Inferior parietal cortex (tissue), 1 donor: ENCODE results near the gene VAV3.
"Not testable (repeated sequence)": the region's sequence is repeated elsewhere in the genome, so short reads cannot be mapped to it uniquely, and the experiment has no call there.

Experiments used
- DNase-seq: peaks from one replicate; pipeline ENCODE4 v3.0.0-alpha.2; 2016; ENCODE audit errors: extremely low spot score

Gene VAV3

DNA sequence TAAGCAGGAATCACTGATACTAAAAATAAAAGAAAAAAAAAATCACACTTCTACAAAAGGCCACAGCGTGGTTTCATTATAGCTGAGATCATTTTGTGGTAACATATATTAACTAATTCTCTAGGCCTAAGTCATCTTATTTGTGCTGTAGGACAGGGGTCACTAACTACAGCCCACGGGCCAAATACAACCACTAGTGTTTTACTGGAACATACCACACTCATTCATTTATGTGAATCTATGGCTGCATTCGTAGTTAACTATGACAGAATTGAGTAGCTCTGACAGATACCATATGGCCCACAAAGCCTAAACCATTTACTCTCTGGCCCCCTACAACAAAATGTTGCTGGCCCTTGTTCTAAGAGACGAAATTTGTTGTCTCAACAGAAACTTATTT lies 224.4 kb downstream of the VAV3 start:
- DNase-seq = no peak

DNA sequence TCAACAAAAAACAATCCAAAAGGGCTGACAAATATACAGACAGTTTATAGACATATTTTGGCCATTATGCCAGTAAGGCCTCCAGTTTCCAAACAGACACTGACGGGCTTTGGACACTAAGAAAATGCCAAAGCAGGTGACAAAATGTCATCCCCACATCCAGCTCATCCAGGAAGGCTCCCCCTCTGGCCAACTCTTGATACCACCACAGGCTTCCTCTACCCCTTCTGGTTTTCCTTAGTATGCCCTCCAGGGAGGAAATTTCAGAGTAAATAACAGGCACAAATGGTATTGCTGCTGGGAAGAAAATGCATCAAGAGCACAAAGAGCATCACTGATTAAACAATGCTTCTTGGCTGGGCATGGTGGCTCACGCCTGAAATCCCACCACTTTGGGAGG lies 225.3 kb downstream of the VAV3 start:
- no peak for DNase-seq

DNA sequence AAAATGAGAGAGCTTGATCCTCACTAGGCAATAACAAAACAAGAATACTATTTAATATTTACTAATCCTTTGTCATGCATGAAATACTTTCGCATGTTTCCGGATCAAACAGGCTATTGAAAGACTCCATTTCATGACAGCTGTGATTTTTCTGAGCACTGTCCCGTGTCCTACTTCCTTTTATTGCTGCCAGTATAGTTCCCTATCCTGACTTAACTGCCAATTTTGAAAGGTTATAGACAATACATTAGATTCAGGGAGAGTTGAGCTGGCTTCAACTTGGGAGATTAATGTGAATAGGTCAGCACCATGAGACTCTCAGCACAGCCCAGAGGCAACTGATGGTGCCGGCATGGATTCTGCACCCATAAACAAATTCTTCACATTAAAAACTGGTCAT lies 225.8 kb downstream of the VAV3 start:
- DNase-seq = no peak

DNA sequence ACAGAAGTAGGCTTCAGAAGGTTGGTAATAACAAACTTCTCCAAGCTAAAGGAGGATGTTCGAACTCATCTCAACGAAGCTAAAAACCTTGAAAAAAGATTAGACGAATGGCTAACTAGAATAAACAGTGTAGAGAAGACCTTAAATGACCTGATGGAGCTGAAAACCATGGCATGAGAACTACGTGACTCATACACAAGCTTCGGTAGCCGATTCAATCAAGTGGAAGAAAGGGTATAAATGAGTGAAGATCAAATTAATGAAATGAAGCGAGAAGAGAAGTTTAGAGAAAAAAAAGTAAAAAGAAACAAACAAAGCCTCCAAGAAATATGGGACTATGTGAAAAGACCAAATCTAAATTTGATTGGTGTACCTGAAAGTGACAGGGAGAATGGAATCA lies 231.6 kb downstream of the VAV3 start:
- not testable (repeated sequence) for DNase-seq

DNA sequence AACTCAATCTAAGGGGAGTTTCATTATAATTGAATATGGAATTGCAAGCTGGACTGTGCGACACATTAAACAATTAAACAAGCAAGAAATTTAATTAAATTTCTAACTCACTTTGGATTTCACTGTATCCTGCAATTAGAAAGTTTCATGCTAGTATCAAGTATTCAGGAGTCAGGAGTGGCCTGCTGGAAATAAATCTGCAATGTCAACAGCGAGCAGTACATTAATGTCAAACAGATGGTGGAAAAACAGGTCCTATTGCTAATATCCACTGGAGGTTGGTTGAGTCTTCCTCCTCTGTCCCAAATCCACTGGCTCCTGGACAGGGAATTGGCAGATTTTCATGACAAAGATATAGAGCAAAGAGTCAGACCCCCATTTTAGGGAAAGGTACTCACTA lies 237.1 kb downstream of the VAV3 start:
- DNase-seq = no peak

DNA sequence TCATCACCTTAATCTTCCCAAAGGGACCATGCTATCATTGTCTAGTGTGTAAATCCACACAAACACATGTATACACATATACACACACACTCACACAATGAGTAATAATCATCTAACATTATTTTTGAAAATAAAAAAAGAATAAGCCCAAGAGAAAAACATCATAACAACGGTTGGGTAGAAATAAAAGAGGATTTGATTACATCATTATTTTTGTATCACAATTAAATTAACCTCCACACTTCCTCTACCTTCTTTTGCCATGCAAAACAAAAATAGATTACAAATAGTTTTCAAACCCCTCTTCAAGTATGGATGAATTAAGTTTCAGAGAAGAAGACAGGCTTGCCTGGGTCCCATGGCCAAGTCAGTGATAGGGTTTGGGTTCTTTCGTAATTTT lies 238.1 kb downstream of the VAV3 start:
- no peak for DNase-seq

DNA sequence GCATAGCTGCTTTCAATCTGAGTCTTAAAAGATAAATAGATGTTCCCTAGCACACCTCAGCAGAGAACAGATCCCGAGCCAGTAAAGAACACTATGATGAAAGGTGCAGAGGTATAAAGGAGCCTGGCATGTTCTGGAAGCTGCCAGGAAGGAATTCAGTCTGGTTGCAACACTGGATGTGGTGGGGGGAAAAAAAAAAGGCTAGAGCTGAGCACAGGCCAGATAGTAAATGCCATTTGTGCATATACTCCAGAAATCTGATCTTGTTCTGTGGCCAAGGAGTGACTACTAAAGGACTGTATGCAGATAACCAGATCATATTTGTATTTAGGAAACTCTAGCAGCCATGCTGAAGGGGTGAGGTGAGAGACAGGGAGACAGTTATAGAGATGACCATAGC lies 240.3 kb downstream of the VAV3 start:
- DNase-seq = no peak

DNA sequence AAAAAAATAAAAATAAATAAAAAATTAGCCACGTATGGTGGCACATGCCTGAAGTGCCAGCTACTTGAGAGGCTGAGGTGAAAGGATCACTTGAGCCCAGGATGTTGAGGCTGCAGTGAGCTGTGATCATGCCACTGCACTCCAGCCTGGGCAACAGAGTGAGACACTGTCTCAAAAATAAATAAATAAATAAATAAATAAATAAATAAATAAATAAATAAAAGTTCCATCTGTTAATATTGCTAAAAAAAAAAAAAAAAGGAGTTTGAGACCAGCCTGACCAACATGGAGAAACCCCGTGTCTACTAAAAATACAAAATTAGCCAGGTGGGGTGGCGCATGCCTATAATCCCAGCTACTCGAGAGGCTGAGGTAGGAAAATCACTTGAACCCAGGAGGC lies 244.8 kb downstream of the VAV3 start:
- not testable (repeated sequence) for DNase-seq

DNA sequence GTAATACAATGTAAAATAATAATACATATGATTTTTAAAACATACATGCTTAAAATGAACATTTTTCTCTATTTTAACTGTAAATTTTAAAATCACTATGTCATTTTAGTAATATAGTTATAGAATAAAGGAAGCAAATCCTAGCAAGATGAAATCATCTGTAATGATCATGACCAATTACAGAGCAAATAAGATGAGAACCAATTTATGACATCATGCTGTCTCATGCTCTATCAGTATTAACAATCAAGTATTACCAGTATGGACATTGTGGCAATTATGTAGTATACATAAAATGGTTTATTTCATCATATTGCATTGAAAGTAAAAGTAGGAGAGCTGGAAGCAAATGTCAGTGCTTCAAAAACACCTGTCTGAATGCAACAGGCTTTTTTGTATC lies 255.0 kb downstream of the VAV3 start:
- DNase-seq = no peak

DNA sequence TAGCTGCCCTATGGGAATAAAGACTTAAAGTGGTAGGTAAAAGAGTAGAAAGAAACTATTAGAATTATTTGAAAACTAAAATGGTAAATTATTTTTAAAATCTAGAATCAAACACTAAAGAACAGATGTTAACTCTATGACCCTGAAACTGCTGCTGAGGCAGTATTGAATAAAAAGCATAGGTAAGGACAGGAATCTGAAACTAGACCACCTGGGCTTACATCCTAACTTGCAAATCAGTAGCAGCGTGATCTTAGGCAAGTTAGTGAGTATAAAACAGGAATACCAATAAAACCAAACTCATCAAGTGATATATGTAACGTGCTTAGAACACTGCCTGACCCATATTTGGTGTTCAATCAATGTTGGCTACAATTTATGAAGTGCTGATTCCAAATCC lies 257.9 kb downstream of the VAV3 start:
- no peak for DNase-seq

DNA sequence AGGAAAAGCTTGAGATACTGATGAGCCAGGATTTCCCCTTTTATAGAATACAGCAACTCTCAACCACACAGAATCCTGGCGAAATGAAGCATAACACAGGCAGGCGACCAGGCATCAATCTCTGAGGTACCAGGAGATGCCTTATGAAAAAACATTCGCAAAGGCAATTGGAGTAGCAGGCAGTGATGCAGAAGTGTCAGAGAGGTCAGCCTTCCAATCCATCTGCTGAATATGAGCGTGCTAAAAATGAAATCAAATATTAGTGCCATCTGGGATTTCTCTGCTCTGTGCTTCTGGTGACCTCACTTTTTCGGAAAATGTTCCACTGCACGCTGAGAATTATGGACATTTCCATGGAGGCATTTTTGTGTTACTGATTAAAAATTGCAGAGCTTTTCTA lies 258.8 kb downstream of the VAV3 start:
- no peak for DNase-seq

DNA sequence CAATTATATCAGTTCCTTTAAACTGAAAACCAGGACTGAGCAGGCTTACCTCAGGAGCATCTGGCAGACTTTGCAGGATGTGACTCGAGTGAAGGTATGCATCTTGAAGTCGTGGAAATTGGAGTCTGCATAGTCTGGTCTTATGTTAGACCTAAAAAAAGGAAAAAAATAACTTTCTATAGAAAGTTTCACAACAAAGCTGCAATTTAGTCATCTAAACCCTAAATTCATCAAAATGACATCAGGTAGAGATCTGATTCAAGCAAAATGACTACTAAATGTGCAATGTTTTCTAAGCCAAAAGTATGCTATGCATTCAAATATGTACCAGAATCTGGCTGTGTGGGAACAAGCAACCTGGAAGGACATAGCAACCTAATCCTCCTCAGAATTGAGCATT lies 260.1 kb downstream of the VAV3 start:
- no peak for DNase-seq

DNA sequence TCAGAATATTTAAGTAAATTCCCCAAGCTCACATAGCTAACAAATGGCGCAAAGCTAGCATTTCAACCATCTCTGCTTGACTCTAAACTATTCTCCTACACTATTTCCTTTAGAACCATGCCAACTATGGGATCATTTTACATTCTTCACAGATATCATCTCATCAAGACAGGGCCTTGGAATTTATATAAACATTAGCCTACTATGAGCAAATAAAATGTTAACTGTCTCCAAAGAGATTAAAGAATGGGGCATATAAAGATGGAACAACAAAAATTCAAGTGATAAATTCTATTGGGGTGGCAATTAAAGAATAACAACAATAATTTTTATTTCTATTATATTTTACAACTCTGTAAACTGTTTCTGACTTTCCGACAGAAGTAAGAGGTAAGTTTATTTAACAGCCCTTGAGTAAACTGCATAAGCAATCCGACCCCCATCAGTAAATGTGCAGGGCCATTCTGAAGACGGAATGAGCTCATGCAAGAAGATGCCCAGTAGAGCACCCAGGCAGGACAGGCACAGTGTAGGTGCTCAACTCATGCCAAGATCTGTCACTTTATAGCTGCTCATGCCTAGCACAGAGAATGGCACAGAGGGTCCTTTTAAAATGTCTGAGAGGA lies 261.9 kb downstream of the VAV3 start:
- DNase-seq = no peak

DNA sequence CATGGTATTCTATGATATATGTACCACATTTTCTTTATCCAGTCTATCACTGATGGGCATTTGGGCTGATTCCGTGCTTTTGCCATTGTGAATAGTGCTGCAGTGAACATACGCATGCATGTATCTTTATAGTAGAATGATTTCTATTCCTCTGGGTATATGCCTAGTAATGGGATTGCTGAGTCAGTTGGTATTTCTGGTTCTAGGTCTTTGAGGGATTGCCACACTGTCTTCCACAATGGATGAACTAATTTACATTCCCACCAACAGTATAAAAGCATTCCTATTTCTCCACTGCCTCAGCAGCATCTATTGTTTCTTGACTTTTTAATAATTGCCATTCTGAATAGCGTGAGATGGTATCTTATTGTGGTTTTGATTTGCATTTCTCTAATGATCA lies 264.3 kb downstream of the VAV3 start:
- not testable (repeated sequence) for DNase-seq

DNA sequence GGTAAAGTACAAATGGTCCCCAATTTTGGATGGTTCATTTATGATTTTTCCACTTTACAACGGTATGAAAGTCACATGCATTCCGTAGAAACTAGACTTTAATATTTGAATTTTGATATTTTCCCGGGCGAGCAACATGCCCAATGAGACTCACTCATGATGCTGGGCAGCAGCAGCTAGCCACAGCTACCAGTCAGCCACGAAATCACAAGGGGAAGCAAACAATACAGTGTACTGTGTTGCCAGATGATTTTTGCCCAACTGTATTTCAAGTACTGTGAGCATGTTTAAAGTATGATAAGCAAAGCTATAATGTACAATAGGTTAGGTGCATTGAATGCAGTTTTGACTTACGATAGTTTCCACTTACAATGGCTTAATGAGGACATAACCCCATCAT lies 266.8 kb downstream of the VAV3 start:
- no peak for DNase-seq

DNA sequence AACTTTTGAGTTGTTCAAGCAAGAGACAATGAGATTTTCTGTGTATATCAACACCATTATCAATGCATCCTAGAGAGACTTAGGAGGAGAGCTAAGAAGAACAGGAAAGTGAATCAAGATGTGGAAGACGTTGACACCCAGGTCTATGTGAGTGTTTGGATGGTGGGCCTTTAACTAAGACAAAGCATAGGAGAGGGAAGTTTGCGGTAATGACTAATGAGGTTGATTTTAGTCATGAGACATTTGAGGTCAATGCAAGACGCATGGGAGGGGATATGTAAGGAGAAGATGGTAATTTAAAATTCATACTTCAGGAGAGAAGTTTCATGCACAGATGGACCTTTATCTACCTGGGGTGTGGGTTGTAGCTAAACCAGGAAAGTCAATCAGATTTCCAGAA lies 269.6 kb downstream of the VAV3 start:
- DNase-seq = no peak

DNA sequence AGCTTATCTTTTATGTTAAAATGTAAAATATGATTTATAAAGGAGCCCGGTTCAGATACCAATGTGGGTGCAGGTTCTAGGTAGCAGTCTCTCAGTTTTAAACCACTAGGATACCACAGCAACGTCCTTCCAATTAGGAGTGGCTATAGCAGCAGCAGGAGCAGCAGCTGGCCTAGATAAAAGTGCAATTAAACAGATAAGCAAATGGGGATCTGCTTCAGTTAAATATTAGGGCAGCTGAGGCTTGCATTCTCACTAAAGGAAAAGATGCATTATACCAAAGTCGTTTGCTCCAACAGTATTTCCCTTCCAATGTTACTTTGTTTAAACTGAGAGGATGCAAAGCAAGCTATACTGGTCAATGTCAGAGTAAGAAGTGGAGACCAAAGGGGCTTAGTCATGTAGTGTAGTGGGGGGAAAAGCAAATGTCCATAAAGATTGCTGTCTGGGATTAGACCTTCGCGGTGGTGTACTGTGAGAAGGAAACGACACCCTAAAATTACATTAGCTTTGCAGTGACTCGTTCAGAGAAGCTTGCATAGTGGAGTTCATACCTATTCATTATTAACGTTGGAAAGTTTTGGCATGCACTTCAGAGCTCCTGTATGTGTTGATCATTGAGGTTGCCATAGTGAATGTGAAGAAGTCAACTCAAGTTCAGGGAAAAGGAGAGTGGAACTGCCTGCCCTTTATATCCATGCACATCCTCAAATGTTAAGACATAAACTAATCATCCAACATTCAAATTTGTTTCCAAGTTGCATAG lies 272.2 kb downstream of the VAV3 start:
- DNase-seq = no peak

DNA sequence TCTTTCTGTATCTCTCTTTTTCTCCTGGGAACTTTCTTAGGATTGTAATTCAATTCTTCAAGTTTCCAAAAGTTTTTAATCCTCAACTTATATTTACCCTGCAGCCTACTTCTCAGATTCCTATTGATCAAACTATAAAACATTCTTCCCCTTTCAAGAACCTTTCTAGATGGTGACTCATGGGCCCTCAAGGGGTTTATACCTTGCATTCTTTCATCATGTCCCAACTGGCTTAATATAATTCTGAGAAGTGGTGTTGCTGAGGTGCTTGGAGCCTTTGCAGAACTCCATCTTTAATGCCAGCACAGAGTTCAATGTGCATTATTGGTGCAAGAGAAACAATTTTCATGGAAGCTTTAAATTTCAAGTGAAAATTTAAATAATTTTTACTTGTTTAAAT lies 273.4 kb downstream of the VAV3 start:
- no peak for DNase-seq

DNA sequence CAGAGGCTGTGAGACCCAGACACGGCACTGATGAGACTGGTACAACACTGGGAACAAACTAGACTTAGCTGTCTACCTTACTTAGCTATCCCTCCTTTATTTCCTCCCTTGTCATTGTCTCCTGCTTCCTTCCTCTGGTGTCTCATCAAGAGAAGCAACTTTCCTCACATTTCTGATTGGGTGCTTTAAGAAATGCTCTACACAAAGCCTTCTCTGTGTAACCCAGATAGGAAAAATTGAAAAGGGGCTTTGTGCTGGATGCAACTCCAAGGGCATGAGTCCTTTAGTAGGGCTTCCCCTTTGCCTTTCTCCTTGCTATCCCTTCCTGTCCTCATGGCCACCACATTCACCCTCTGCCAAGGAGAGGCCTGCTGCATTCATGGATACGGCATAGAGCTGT lies 274.5 kb downstream of the VAV3 start:
- no peak for DNase-seq

DNA sequence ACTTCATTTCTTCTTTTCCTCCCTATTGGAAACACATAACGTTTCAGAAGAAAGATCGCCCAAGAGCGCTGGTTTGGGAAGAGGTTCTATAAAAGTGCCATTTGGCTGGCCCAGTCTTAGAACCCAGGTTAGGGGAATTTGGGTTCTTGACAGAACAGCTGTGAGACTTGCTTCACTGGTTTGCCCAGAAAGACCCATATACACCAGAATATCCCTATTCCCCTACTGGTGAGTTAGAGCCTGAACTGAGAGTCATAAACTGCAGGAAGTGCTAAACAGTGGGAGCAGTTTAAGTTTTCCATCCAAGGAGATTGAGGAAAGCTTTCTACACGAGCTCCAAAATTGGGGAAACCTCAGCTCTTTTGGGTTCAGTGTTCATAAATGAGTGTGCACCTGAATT lies 275.2 kb downstream of the VAV3 start:
- no peak for DNase-seq

DNA sequence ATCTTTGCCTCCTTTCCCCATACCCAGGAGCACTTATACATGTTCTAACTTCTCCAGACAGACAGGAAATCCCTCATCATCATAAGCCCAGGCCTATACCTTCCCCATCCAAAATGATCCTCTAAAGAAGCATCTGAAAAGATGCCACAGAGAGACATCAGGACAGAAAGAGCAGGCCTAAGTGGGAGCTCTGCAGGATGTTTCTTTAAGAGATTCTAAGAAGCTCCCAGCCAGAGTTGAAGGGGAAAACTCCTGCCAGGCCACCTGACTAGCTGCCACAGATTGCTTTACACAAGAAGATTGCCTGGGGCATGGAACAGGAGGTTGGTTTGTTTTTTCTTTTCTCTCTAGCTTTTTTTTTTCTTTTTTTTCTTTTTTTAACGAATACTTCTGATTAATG lies 275.8 kb downstream of the VAV3 start:
- DNase-seq = no peak

DNA sequence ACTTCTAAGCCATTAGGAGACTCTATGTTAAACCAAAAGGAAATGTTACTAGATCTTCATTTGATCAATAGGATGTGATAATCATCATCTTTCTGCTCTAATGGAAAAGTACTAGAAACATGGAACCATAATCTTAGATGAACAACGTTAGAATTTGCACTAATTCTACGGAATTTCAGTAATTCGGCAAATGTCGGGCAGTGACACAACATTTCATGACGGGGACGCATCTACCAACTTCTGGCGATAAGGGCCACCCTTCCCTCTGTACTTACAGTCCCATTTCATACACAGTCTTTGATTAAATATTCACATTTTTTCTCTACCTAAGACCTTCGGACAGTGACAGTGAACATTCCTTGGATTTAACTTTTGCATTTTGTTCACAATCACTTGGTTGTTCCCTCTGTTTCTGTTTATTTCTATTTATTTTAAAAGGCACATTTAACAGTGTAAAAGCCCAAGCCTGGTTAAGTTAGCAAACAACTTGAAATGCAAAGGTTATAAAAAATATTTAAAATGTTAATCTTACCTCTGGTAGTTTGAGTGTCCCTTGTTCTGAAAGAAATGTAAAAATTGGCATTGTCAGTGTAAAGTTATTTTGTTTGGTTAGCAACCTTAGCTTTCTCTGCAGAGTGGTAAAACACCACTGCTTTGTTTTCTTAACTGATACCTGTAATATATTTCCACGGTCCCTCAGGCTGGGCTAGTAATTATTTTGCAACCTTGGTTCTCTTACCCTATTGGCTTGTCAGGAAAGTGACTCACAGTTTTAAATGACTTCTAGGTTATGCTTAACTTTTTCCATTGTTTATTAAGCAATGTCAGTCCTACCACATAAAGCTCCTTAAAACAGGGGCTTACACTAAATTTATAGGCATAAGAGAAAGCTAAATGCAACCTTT lies 276.9 kb downstream of the VAV3 start:
- DNase-seq = no peak

DNA sequence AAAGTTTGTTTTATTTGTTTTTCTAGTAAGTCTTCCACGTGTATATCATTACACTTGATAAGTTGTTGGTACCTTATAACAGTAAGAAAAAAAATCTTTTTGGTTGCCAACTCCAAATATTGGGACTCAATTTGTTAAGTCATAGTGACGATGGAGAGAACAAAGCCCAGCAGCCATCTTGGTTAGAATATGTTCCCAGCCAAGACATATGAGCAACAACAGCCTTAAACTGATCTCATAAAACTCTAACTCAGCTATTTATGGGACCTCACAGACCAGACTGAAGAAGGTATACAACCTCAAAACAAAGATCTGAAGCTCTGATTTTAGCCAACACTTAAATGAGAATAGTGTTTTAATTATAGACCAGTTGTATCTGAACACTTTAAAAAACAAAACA lies 281.3 kb downstream of the VAV3 start:
- DNase-seq = no peak
